ENCODE measurements around the gene MEIOB. TPM values are rescaled to one million over a fixed set of nuclear protein-coding genes. Genes with fewer than 3 reads are reported as not detected.
"Not testable (repeated sequence)": the region's sequence is repeated elsewhere in the genome, so short reads cannot be mapped to it uniquely, and the experiment has no call there.

The MEIOB gene
- polyA plus RNA-seq, 1 donor (not counting 4 experiments of a cell fraction or from before 2014, with no cell fraction given): not detected

- dilution Hi-C loops (cut with MboI; ENCODE audit: extremely low pct_ligation_motif_present, low sequenced_read_pairs): no loop called here
- no peaks in the 10 kb centered on the region for H3K9me1 ChIP-seq (ENCODE audit: control insufficient read depth, extremely low read depth, insufficient read depth, low read length)
- peaks cover 47% of the 10 kb centered on the region for H3K27me3 ChIP-seq (ENCODE audit: control insufficient read depth, extremely low read depth, insufficient read depth, low read length)
- no peak overlapping the region for H3K27ac ChIP-seq (ENCODE audit: control insufficient read depth, insufficient read depth, low read length)
- no peak overlapping the region for H2AFZ ChIP-seq (ENCODE audit: control insufficient read depth, low read length)
- no peaks in the 10 kb centered on the region for H3K9me3 ChIP-seq (ENCODE audit: control insufficient read depth, low read depth, low read length)
- no peaks in the 10 kb centered on the region for H3K79me2 ChIP-seq (ENCODE audit: control insufficient read depth, insufficient read depth, low read length)
- no peak for TF ChIP-seq EZH2 (IDR thresholded peaks at IDR 0.05; ENCODE audit: low read length)
- TF ChIP-seq, protein P1, sequence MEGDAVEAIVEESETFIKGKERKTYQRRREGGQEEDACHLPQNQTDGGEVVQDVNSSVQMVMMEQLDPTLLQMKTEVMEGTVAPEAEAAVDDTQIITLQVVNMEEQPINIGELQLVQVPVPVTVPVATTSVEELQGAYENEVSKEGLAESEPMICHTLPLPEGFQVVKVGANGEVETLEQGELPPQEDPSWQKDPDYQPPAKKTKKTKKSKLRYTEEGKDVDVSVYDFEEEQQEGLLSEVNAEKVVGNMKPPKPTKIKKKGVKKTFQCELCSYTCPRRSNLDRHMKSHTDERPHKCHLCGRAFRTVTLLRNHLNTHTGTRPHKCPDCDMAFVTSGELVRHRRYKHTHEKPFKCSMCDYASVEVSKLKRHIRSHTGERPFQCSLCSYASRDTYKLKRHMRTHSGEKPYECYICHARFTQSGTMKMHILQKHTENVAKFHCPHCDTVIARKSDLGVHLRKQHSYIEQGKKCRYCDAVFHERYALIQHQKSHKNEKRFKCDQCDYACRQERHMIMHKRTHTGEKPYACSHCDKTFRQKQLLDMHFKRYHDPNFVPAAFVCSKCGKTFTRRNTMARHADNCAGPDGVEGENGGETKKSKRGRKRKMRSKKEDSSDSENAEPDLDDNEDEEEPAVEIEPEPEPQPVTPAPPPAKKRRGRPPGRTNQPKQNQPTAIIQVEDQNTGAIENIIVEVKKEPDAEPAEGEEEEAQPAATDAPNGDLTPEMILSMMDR (optimal IDR thresholded peaks at IDR 0.05 in 1 of 3, IDR thresholded peaks at IDR 0.05 in 1 of 3, conservative IDR thresholded peaks at IDR 0.05 in 1 of 3; ENCODE audit: extremely low read depth in 1 of 3, insufficient read depth in 2 of 3, low read length in 3 of 3): no peak
- no peak overlapping the region for H3K9ac ChIP-seq (ENCODE audit: control insufficient read depth, extremely low read depth, insufficient read depth, low read length)
- H3K4me1 ChIP-seq (ENCODE audit: control insufficient read depth, extremely low read depth, insufficient read depth, low read length): no peaks in the 10 kb centered on the region
- no peak overlapping the region for H3K4me3 ChIP-seq (ENCODE audit: control insufficient read depth in 2 of 3, extremely low read depth in 1 of 3, insufficient read depth in 2 of 3, low read depth in 1 of 3, low read length in 3 of 3)
- DNase-seq (ENCODE audit: low read depth, low spot score): no peak
- no peaks in the 10 kb centered on the region for H4K20me1 ChIP-seq (ENCODE audit: control insufficient read depth, extremely low read depth, insufficient read depth, low read length)
- no peak for FAIRE-seq
- H3K36me3 ChIP-seq (ENCODE audit: control insufficient read depth in 2 of 2, extremely low read depth in 1 of 2, insufficient read depth in 2 of 2, low read length in 2 of 2): no peaks in the 10 kb centered on the region
- H3K4me2 ChIP-seq (ENCODE audit: control insufficient read depth, extremely low read depth, insufficient read depth, low read depth, low read length): no peak overlapping the region
Observed at GRCh38 chr16:1900452-1900774, 28.4 kb upstream of the MEIOB start.

GRCh38 chr16:1899641-1900451 is 27.9 kb upstream of the MEIOB start:
- no peak for DNase-seq (ENCODE audit: low read depth, low spot score)
- H3K9me1 ChIP-seq (ENCODE audit: control insufficient read depth, extremely low read depth, insufficient read depth, low read length): no peaks in the 10 kb centered on the region
- no peaks in the 10 kb centered on the region for H3K9me3 ChIP-seq (ENCODE audit: control insufficient read depth, low read depth, low read length)
- no peak overlapping the region for H2AFZ ChIP-seq (ENCODE audit: control insufficient read depth, low read length)
- H3K9ac ChIP-seq (ENCODE audit: control insufficient read depth, extremely low read depth, insufficient read depth, low read length): no peak overlapping the region
- H3K27ac ChIP-seq (ENCODE audit: control insufficient read depth, insufficient read depth, low read length): no peak overlapping the region
- no peak overlapping the region for H3K4me3 ChIP-seq (ENCODE audit: control insufficient read depth in 2 of 3, extremely low read depth in 1 of 3, insufficient read depth in 2 of 3, low read depth in 1 of 3, low read length in 3 of 3)
- dilution Hi-C loops (cut with MboI; ENCODE audit: extremely low pct_ligation_motif_present, low sequenced_read_pairs): no loop called here
- FAIRE-seq: no peak
- H4K20me1 ChIP-seq (ENCODE audit: control insufficient read depth, extremely low read depth, insufficient read depth, low read length): no peaks in the 10 kb centered on the region
- no peak overlapping the region for H3K4me2 ChIP-seq (ENCODE audit: control insufficient read depth, extremely low read depth, insufficient read depth, low read depth, low read length)
- H3K36me3 ChIP-seq (ENCODE audit: control insufficient read depth in 2 of 2, extremely low read depth in 1 of 2, insufficient read depth in 2 of 2, low read length in 2 of 2): no peaks in the 10 kb centered on the region
- no peak for TF ChIP-seq EZH2 (IDR thresholded peaks at IDR 0.05; ENCODE audit: low read length)
- TF ChIP-seq, protein P1 (optimal IDR thresholded peaks at IDR 0.05 in 1 of 3, IDR thresholded peaks at IDR 0.05 in 1 of 3, conservative IDR thresholded peaks at IDR 0.05 in 1 of 3; ENCODE audit: extremely low read depth in 1 of 3, insufficient read depth in 2 of 3, low read length in 3 of 3): peak in 1 of 3 experiments; percentile 1
- no peaks in the 10 kb centered on the region for H3K79me2 ChIP-seq (ENCODE audit: control insufficient read depth, insufficient read depth, low read length)
- H3K27me3 ChIP-seq (ENCODE audit: control insufficient read depth, extremely low read depth, insufficient read depth, low read length): peaks cover 41% of the 10 kb centered on the region
- no peaks in the 10 kb centered on the region for H3K4me1 ChIP-seq (ENCODE audit: control insufficient read depth, extremely low read depth, insufficient read depth, low read length)

GRCh38 chr16:1897692-1898091 is 25.7 kb upstream of the MEIOB start:
- H3K9ac ChIP-seq (ENCODE audit: control insufficient read depth, extremely low read depth, insufficient read depth, low read length); H4K20me1 ChIP-seq (ENCODE audit: control insufficient read depth, extremely low read depth, insufficient read depth, low read length); H3K9me1 ChIP-seq (ENCODE audit: control insufficient read depth, extremely low read depth, insufficient read depth, low read length); H3K4me1 ChIP-seq (ENCODE audit: control insufficient read depth, extremely low read depth, insufficient read depth, low read length); FAIRE-seq; H3K4me3 ChIP-seq (ENCODE audit: control insufficient read depth in 2 of 3, extremely low read depth in 1 of 3, insufficient read depth in 2 of 3, low read depth in 1 of 3, low read length in 3 of 3); H3K36me3 ChIP-seq (ENCODE audit: control insufficient read depth in 2 of 2, extremely low read depth in 1 of 2, insufficient read depth in 2 of 2, low read length in 2 of 2); H3K4me2 ChIP-seq (ENCODE audit: control insufficient read depth, extremely low read depth, insufficient read depth, low read depth, low read length); H3K27ac ChIP-seq (ENCODE audit: control insufficient read depth, insufficient read depth, low read length); DNase-seq (ENCODE audit: low read depth, low spot score); H3K79me2 ChIP-seq (ENCODE audit: control insufficient read depth, insufficient read depth, low read length); H3K9me3 ChIP-seq (ENCODE audit: control insufficient read depth, low read depth, low read length); H2AFZ ChIP-seq (ENCODE audit: control insufficient read depth, low read length); dilution Hi-C loops (cut with MboI; ENCODE audit: extremely low pct_ligation_motif_present, low sequenced_read_pairs): not testable (repeated sequence)
- H3K27me3 ChIP-seq (ENCODE audit: control insufficient read depth, extremely low read depth, insufficient read depth, low read length): peaks cover 46% of the 10 kb centered on the region

All from keratinocyte (primary cell).